Choroid plexus epithelial cell (primary cell): Measurements from ENCODE around the gene CD38.
"Not testable (repeated sequence)": the region's sequence is repeated elsewhere in the genome, so short reads cannot be mapped to it uniquely, and the experiment has no call there.

Source experiments
- DNase-seq: peaks from one replicate; pipeline ENCODE4 v3.0.0-alpha.2; 2010; ENCODE audit warnings: low read depth
- H3K4me3 ChIP-seq: 2 replicates; pipeline ENCODE4 v1.5.1; 2011; ENCODE audit warnings: low read depth, mild to moderate bottlenecking, control low read depth, low read length, moderate library complexity
- CTCF ChIP-seq: conservative IDR thresholded peaks from 2 replicates; pipeline ENCODE4 v1.5.1; 2011; ENCODE audit warnings: low read depth, mild to moderate bottlenecking, control low read depth, inconsistent platforms, low read length, moderate library complexity

Gene CD38

GRCh38 chr4:15811703-15812337 is 33.7 kb downstream of the CD38 start:
- TF ChIP-seq CTCF, result no peak
- H3K4me3 ChIP-seq, result no peak overlapping the region
- no peak for DNase-seq

DNA sequence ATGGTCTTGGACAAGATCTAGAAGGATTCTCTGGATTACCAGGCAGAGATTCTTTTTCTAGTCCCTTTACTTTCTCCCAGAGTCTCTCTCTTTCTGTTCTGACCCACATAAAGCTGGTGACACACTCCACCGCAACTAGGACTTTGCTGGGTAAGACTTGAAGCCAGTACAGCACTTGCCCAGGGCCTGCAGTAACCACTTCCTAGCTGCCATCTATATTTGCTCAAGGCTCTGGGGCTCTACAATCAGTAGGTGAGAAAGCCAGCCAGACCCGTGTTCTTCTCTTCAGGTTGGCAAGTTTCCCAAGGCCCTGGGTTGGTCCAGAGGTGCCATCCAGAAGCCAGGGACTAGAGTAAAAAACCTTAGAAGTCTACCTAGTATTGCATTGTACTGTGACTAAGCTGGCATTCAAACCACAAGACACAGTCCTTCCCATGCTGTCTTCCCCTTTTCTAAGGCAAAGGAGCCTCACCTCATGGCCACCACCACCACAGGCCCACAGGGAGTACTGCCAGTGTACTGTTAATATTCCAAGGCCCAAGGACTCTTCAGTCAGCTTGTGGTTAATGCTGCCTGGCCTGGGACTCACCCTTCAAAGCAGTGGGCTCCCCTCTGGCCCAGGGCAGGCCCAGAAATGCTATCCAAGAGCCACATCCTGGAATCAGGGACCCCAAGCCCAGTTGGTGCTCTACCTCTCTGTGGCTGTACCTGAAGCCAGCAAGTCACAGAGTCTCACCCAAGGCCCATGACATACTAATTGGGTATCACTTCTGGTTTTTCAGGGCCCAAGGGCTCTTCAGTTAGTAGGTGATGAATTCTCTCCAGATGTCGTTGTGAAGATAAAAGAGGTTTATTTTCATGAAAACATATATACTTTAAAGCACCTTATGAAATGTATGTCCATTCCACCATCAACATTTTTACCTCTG is 54.7 kb downstream of the CD38 start:
- no peak for DNase-seq
- TF ChIP-seq CTCF, result no peak
- no peak overlapping the region for H3K4me3 ChIP-seq

- H3K4me3 ChIP-seq, result no peak overlapping the region
- no peak for TF ChIP-seq CTCF
- no peak for DNase-seq
Measured at GRCh38 chr4:15833801-15834200, 55.7 kb downstream of the CD38 start.

DNA sequence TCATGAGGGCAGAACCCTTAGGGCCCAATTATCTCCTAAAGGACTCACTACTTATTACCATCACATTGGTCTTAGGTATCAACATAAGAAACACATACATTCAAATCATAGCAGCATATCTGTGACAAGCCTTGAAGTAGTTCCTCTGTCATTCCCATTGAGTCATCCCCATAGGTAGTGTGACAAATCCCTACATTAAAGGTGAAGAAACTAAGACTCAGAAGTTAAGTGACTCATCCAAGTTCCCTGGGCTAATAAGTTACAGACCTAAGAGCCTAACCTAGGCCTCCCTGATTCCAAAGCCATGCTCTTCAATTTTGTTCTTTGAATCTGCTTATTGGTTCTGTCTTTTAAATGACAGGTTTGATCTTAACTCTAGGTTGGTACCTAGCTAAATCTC is 58.2 kb downstream of the CD38 start:
- H3K4me3 ChIP-seq, result no peak overlapping the region
- no peak for DNase-seq
- no peak for TF ChIP-seq CTCF

GRCh38 chr4:15837591-15837990 is 59.5 kb downstream of the CD38 start:
- H3K4me3 ChIP-seq, result no peak overlapping the region
- no peak for DNase-seq
- no peak for TF ChIP-seq CTCF

DNA sequence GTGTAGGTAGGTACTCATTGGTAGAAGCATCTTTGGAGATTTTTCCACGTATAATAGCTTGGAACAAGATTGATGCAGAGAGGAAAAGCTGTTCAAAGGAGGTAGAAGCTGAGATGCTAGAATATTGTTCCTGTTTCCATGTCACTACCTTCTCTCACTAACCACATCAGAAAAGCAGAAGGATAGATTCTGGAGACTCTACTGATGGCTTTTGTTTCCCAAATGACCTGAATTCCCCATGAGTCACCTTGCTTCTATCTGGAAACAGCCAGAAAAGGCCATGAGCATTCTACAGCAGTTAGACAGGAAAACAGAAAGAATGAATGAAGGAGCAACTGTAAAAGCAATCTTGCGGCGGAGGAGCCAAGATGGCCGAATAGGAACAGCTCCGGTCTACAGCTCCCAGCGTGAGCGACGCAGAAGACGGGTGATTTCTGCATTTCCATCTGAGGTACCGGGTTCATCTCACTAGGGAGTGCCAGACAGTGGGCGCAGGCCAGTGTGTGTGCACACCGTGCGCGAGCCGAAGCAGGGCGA is 63.1 kb downstream of the CD38 start:
- DNase-seq, result not testable (repeated sequence)

DNA sequence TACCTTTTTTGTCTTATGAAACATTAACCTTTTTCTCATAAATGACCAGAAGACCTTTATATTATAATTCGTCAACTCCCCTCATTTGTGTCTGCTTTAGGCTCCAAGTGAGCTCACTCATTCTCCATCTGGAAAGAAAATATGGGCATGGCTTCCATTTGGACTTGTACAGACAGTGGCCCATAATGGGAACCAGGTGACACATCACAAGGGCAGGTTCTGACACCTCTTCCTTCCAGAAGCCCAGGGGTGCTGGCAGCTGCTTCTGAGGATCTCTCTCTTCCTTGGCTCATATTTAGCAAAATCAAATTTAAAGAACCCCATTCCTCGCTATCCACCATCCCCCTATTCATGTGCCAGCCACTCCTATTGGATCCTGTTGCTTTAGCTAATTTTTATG is 69.6 kb downstream of the CD38 start:
- no peak for DNase-seq
- no peak overlapping the region for H3K4me3 ChIP-seq
- TF ChIP-seq CTCF, result no peak

More for the DNA sequence above, 63.1 kb downstream of the CD38 start:
- H3K4me3 ChIP-seq, result not testable (repeated sequence)
